Measurements from ENCODE around the gene SLC2A4RG. TPM values are rescaled to one million over a fixed set of nuclear protein-coding genes. Genes with fewer than 3 reads are reported as not detected.

SLC2A4RG gene
- total RNA-seq, 1 experiment from 2014 or later = 121 TPM

DNA sequence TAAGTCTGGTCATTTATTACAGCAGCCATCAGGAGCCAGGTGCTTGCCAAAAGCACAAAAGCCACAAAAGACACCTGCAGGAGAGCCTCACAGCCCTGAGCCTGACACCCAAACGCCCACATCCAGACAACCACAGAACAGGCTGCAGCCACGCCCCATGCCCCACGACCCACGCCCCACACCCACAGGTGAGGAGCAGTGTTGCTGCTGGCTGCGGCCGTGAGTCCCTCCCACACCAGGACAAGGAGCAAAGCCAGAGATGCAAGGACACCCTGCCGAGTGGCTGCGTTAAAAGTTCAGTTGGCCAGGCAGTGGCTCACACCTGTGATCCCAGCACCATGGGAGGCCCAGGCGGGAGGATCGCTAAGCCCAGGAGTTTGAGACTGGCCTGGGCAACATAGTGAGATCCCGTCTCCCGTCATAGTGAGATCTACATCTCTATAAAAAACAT is 43.0 kb downstream of the SLC2A4RG start:
- Histone ChIP-seq H2AFZ (ENCODE audit: low read depth, low read length, poor library complexity, severe bottlenecking) (no peak overlapping the region), H3K9ac (ENCODE audit: low read length) (peak overlapping the region; percentile 35), H4K20me1 (ENCODE audit: insufficient read depth) (no peaks in the 10 kb centered on the region), H3K4me1 (ENCODE audit: control insufficient read depth in 1 of 2, insufficient read depth in 2 of 2, low read length in 2 of 2) (peaks cover 28 to 32% of the 10 kb centered on the region in 2 experiments), H3K79me2 (ENCODE audit: insufficient read depth, low read length) (no peaks in the 10 kb centered on the region), H3K27me3 (ENCODE audit: insufficient read depth, low read length) (no peaks in the 10 kb centered on the region), H3K9me3 (ENCODE audit: control insufficient read depth in 1 of 2, insufficient read depth in 1 of 2, low read depth in 1 of 2, low read length in 2 of 2) (no peaks in the 10 kb centered on the region), H3K27ac (ENCODE audit: low read depth, low read length) (peak overlapping the region; percentile 52), H3K4me2 (ENCODE audit: low read length) (peak overlapping the region; percentile 60), H3K9me2 (ENCODE audit: insufficient read depth) (no peaks in the 10 kb centered on the region), H3K4me3 (replicated peaks in 1 of 2; ENCODE audit: low read depth in 1 of 2, low read length in 2 of 2) (no peak overlapping the region), H3K36me3 (ENCODE audit: control insufficient read depth in 1 of 2, insufficient read depth in 2 of 2, low read length in 2 of 2) (no peaks in the 10 kb centered on the region)
- intact Hi-C loops (cut with micrococcal nuclease) = loop anchor here (10.0 kb wide), 1 partner anchor 192 kb away; the partner anchor contains the start of gene SAMD10
- BruUV-seq (replicated peaks) = no TSS peak
- ATAC-seq (no peak; the same call in 1 of the 2 replicates), DNase-seq (ENCODE audit: low read depth, low spot score) (no peak)
- CTCF ChIA-PET = no interaction called here
- RAD21 ChIA-PET (ENCODE audit: low non-redundant PET in 1 of 2, low total read pairs in 2 of 2, uncharacterized antibody in 2 of 2, unreplicated experiment in 2 of 2) = no interaction called here
- TF ChIP-seq POLR2A (IDR thresholded peaks at IDR 0.05; ENCODE audit: borderline replicate concordance, extremely low read depth, insufficient read depth, insufficient read length) (no peak), SRF (IDR thresholded peaks at IDR 0.05; ENCODE audit: low read depth) (no peak), RAD21 (IDR thresholded peaks at IDR 0.05; ENCODE audit: low read depth) (no peak), TCF7L2 (IDR thresholded peaks at IDR 0.05; ENCODE audit: borderline replicate concordance, extremely low read depth, insufficient read depth, insufficient read length) (no peak), YY1 (IDR thresholded peaks at IDR 0.05; ENCODE audit: extremely low read depth, insufficient replicate concordance, low read depth, low read length) (no peak), ELF1 (IDR thresholded peaks at IDR 0.05; ENCODE audit: borderline replicate concordance, low read depth) (no peak), CBX3 (IDR thresholded peaks at IDR 0.05; ENCODE audit: low read depth) (no peak), SIN3A (IDR thresholded peaks at IDR 0.05; ENCODE audit: low read depth) (no peak), FOSL1 (IDR thresholded peaks at IDR 0.05; ENCODE audit: low read depth) (no peak)
- TF ChIP-seq, protein P1, sequence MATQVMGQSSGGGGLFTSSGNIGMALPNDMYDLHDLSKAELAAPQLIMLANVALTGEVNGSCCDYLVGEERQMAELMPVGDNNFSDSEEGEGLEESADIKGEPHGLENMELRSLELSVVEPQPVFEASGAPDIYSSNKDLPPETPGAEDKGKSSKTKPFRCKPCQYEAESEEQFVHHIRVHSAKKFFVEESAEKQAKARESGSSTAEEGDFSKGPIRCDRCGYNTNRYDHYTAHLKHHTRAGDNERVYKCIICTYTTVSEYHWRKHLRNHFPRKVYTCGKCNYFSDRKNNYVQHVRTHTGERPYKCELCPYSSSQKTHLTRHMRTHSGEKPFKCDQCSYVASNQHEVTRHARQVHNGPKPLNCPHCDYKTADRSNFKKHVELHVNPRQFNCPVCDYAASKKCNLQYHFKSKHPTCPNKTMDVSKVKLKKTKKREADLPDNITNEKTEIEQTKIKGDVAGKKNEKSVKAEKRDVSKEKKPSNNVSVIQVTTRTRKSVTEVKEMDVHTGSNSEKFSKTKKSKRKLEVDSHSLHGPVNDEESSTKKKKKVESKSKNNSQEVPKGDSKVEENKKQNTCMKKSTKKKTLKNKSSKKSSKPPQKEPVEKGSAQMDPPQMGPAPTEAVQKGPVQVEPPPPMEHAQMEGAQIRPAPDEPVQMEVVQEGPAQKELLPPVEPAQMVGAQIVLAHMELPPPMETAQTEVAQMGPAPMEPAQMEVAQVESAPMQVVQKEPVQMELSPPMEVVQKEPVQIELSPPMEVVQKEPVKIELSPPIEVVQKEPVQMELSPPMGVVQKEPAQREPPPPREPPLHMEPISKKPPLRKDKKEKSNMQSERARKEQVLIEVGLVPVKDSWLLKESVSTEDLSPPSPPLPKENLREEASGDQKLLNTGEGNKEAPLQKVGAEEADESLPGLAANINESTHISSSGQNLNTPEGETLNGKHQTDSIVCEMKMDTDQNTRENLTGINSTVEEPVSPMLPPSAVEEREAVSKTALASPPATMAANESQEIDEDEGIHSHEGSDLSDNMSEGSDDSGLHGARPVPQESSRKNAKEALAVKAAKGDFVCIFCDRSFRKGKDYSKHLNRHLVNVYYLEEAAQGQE (IDR thresholded peaks at IDR 0.05; ENCODE audit: low read depth) = no peak
- TF ChIP-seq, protein P2, sequence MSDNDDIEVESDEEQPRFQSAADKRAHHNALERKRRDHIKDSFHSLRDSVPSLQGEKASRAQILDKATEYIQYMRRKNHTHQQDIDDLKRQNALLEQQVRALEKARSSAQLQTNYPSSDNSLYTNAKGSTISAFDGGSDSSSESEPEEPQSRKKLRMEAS (IDR thresholded peaks at IDR 0.05) = no peak
- TF ChIP-seq, protein P3, sequence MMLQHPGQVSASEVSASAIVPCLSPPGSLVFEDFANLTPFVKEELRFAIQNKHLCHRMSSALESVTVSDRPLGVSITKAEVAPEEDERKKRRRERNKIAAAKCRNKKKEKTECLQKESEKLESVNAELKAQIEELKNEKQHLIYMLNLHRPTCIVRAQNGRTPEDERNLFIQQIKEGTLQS (IDR thresholded peaks at IDR 0.05) = no peak
- POLR2A ChIA-PET = no interaction called here

Measured in HCT116 (cell line).